ENCODE results near the gene NAT8L.

DNA sequence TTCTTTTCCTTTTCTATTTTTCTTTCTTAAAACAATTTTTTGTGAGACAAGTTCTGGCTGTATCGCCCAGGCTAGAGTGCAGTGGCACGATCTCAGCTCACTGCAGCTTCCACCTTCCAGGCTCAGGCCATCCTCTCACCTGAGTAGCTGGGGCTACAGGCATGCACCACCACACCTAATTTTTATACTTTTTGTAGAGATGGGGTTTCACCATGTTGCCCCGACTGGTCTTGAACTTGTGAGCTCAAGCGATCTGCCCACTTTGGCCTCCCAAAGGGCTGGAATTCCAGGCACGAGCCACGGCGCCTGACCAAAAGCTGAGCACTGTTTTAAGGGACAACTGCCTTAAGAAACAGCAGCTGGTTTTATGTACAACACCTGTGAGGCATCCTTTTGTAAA is 9.3 kb upstream of the NAT8L start:
- TF ChIP-seq CTCF (conservative IDR thresholded peaks at IDR 0.05; ENCODE audit: low read depth, low read length), result no peak
- no peak for TF ChIP-seq EZH2 (IDR thresholded peaks at IDR 0.05; ENCODE audit: low read length, unreplicated experiment)
- no peak for TF ChIP-seq EZH2phosphoT487 (IDR thresholded peaks at IDR 0.05; ENCODE audit: borderline replicate concordance, low read length)

Data from PC-3 (cell line).